Nephron (organoid): ENCODE measurements around the gene IL36B.

Experiments used
- H3K27ac Mint-ChIP-seq, 3 experiments: 2 replicates each; pipeline ENCODE4 v1.8.0; 2020; ENCODE audit warnings: mixed read lengths in 3 of 3, mild to moderate bottlenecking in 2 of 3, moderate library complexity in 1 of 3
- H3K27me3 Mint-ChIP-seq: 2 replicates; pipeline ENCODE4 v1.8.0; 2021; ENCODE audit warnings: low read depth, mild to moderate bottlenecking, moderate library complexity, mixed read lengths
- H3K36me3 Mint-ChIP-seq: 2 replicates; pipeline ENCODE4 v1.8.0; 2020; ENCODE audit warnings: low read depth, mixed read lengths
- H3K4me1 Mint-ChIP-seq: 2 replicates; pipeline ENCODE4 v1.8.0; 2020; ENCODE audit warnings: mixed read lengths
- H3K4me3 Mint-ChIP-seq, 3 experiments: 2 replicates each; pipeline ENCODE4 v1.8.0; 2020; ENCODE audit warnings: mild to moderate bottlenecking in 3 of 3, mixed read lengths in 3 of 3, moderate library complexity in 2 of 3
- H3K9me3 Mint-ChIP-seq: 2 replicates; pipeline ENCODE4 v1.8.0; 2020; ENCODE audit warnings: mixed read lengths
- CTCF ChIP-seq, 3 experiments: fragments of 200-600 bp; sonication (generic); IDR thresholded peaks; one replicate each; pipeline ENCODE4 v1.5.0; 2021; ENCODE audit warnings: antibody characterized with exemption in 3 of 3; ENCODE audit not compliant: unreplicated experiment in 3 of 3

IL36B gene

DNA sequence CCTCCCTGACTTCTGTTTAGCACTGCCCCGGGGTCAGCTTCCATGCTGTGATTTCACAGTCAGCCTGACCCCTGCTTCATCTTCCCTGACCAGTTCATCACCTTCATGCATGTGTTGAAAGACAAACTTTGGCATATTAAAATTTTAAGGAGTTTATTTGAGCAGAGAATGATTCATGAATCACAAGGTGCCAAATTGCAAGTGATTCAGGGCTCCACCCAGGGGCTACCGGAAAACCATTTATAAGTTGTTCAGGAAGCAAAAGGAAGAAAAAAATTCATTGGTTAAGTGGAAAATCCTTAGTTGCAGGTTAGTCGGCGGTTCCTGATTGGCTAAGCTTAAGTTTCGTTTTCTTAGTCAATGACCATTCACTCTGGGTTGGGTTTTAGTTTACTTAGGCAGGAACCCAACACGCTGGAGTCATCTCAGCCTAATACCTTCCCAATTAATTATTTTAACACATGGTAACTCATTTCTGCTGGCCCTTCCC, 25.7 kb upstream of the IL36B start:
- peaks cover 8% of the 10 kb centered on the region for H3K4me1 Mint-ChIP-seq
- no peak overlapping the region for H3K4me3 Mint-ChIP-seq
- no peak overlapping the region for H3K27ac Mint-ChIP-seq
- no peak for TF ChIP-seq CTCF (IDR thresholded peaks at IDR 0.05; ENCODE audit: unreplicated experiment in 3 of 3)
- no peaks in the 10 kb centered on the region for H3K9me3 Mint-ChIP-seq
- H3K36me3 Mint-ChIP-seq = no peaks in the 10 kb centered on the region
- H3K27me3 Mint-ChIP-seq = peaks cover 46% of the 10 kb centered on the region

- Mint-ChIP-seq H3K4me1 (peaks cover 8% of the 10 kb centered on the region), H3K9me3 (no peaks in the 10 kb centered on the region), H3K27me3 (peaks cover 46% of the 10 kb centered on the region), H3K4me3 (no peak overlapping the region), H3K27ac (no peak overlapping the region), H3K36me3 (no peaks in the 10 kb centered on the region)
- TF ChIP-seq CTCF (IDR thresholded peaks at IDR 0.05; ENCODE audit: unreplicated experiment in 3 of 3) = no peak
These were observed 25.3 kb upstream of the IL36B start for GRCh38 chr2:113077921-113078320.

GRCh38 chr2:113076954-113077669, 24.4 kb upstream of the IL36B start:
- no peak for TF ChIP-seq CTCF (IDR thresholded peaks at IDR 0.05; ENCODE audit: unreplicated experiment in 3 of 3)
- no peak overlapping the region for H3K27ac Mint-ChIP-seq
- no peaks in the 10 kb centered on the region for H3K36me3 Mint-ChIP-seq
- no peak overlapping the region for H3K4me3 Mint-ChIP-seq
- H3K27me3 Mint-ChIP-seq = peaks cover 45% of the 10 kb centered on the region
- H3K4me1 Mint-ChIP-seq = peaks cover 8% of the 10 kb centered on the region
- H3K9me3 Mint-ChIP-seq = no peaks in the 10 kb centered on the region

GRCh38 chr2:113075600-113075999, 22.9 kb upstream of the IL36B start:
- no peak overlapping the region for H3K4me3 Mint-ChIP-seq
- H3K9me3 Mint-ChIP-seq = no peaks in the 10 kb centered on the region
- H3K27me3 Mint-ChIP-seq = peaks cover 39% of the 10 kb centered on the region
- H3K4me1 Mint-ChIP-seq = peaks cover 8% of the 10 kb centered on the region
- no peak overlapping the region for H3K27ac Mint-ChIP-seq
- no peak for TF ChIP-seq CTCF (IDR thresholded peaks at IDR 0.05; ENCODE audit: unreplicated experiment in 3 of 3)
- H3K36me3 Mint-ChIP-seq = no peaks in the 10 kb centered on the region

- Mint-ChIP-seq H3K36me3 (no peaks in the 10 kb centered on the region), H3K9me3 (no peaks in the 10 kb centered on the region), H3K4me1 (peaks cover 8% of the 10 kb centered on the region), H3K27me3 (peaks cover 34% of the 10 kb centered on the region), H3K27ac (no peak overlapping the region), H3K4me3 (no peak overlapping the region)
- TF ChIP-seq CTCF (IDR thresholded peaks at IDR 0.05; ENCODE audit: unreplicated experiment in 3 of 3) = no peak
These were observed 22.4 kb upstream of the IL36B start for GRCh38 chr2:113075030-113075429.

- Mint-ChIP-seq H3K4me1 (no peaks in the 10 kb centered on the region), H3K4me3 (no peak overlapping the region), H3K36me3 (no peaks in the 10 kb centered on the region), H3K27ac (no peak overlapping the region), H3K9me3 (no peaks in the 10 kb centered on the region), H3K27me3 (peaks cover 42% of the 10 kb centered on the region)
- no peak for TF ChIP-seq CTCF (IDR thresholded peaks at IDR 0.05; ENCODE audit: unreplicated experiment in 3 of 3)
These were observed 20.7 kb upstream of the IL36B start for GRCh38 chr2:113073325-113073834.
